Uterus (tissue), 4 donors: ENCODE measurements around the gene KLHDC7A. TPM values are rescaled to one million over a fixed set of nuclear protein-coding genes. Genes with fewer than 3 reads are reported as not detected.

Experiments used
- DNase-seq, 2 donors: peaks; one replicate each; pipeline ENCODE4 v3.0.0-alpha.2; 2019 to 2020
- H3K27ac ChIP-seq, 2 donors: fragments of 200-600 bp; sonication (generic); 1 replicate in 1 of 2; 2 replicates in 1 of 2; pipeline ENCODE4 v1.5.1; 2016 to 2018
- H3K27me3 ChIP-seq, 2 donors: fragments of 200-600 bp; sonication (generic); one replicate each; pipeline ENCODE4 v1.5.1; 2018 to 2019; ENCODE audit warnings: control low read depth in 1 of 2
- H3K36me3 ChIP-seq, 2 donors: fragments of 200-600 bp; sonication (generic); one replicate each; pipeline ENCODE4 v1.5.1; 2019; ENCODE audit warnings: control low read depth in 1 of 2
- H3K4me1 ChIP-seq, 2 donors: fragments of 200-600 bp; sonication (generic); one replicate each; pipeline ENCODE4 v1.5.1; 2018 to 2019; ENCODE audit warnings: control low read depth in 1 of 2
- H3K4me3 ChIP-seq, 2 donors: fragments of 200-600 bp; sonication (generic); 1 replicate in 1 of 2; 2 replicates in 1 of 2; pipeline ENCODE4 v1.5.1; 2018 to 2019; ENCODE audit warnings: mild to moderate bottlenecking in 1 of 2
- H3K9me3 ChIP-seq, 2 donors: fragments of 200-600 bp; sonication (generic); one replicate each; pipeline ENCODE4 v1.5.1; 2019; ENCODE audit warnings: control low read depth in 1 of 2
- CTCF ChIP-seq, 4 experiments: fragments of 200-600 bp in 2 of 4; fragments of 450-650 bp in 2 of 4; sonication (generic) in 2 of 4; IDR thresholded peaks; one replicate each; pipeline ENCODE4 v1.5.1; 2016 to 2019; ENCODE audit warnings: antibody characterized with exemption in 4 of 4, mild to moderate bottlenecking in 2 of 4, moderate library complexity in 1 of 4
- POLR2A ChIP-seq, 2 donors: fragments of 450-650 bp; IDR thresholded peaks; one replicate each; pipeline ENCODE4 v1.6.1; 2016; ENCODE audit warnings: antibody characterized with exemption in 2 of 2, mild to moderate bottlenecking in 1 of 2, moderate library complexity in 1 of 2
- intact Hi-C: fragments of 100-400 bp; cut with DNase I; formaldehyde crosslinking; loops from one replicate; pipeline ENCODE4 v1.15.1; 2023; ENCODE audit warnings: low total_unique reads
- small RNA-seq: library from RNA; depleted of rRNA; stranded (forward); fragments of <200 nt; gene quantifications from one replicate; pipeline ENCODE3, GENCODE V24; 2016
- total RNA-seq, 4 donors: library from RNA; depleted of rRNA in 3 of 4; stranded (reverse); fragments of >200 nt in 3 of 4; gene quantifications; one replicate each; pipeline versions ENCODE4 v1.1.0 to v1.2.4, GENCODE V29; 2014 to 2023
- donor health status: DM: yes; HTN: yes; CAD: no.

Gene KLHDC7A
- total RNA-seq, 4 donors from 2014 or later, result under 0.01 to 1.4 TPM; not detected in 2

DNA sequence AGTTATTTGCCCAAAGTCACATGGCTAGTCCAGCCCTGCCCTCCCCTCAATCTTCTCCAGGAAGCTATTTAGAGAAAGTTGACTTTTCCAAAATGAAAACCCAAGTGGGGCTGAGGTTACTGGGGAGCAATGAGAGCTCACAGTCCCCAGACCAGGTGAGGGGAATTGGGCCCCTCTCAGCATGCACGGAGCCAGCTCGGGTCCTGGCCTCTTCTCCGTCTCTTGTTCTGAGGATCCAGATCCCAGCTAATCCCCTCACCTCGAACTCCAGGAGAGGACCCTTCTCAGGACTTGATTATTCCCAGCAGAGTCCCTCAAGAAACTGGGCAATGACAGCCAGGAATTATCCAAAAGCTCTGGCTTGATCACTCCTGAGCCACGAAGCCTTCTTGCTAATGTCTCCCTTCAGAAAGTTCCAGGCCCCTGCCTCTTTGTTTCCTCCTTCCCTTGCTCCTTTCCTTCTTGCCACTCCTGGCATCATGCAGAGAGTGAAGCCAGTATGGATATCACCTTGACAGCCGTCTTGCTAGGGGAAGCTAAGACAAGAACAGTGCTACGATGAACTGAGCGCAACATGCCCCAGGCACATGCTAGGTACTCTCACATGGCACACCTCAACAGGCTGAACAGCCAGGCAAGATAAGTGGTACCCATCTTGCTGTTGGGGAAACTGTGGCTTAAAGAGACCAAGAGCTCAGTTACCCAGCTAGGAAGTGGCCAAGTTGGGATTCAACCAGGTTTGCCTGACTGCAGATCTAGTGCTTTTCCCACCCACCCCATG, 51.9 kb downstream of the KLHDC7A start:
- no peak for DNase-seq
- no peaks in the 10 kb centered on the region for H3K4me1 ChIP-seq
- H3K9me3 ChIP-seq, result no peaks in the 10 kb centered on the region
- no peaks in the 10 kb centered on the region for H3K36me3 ChIP-seq
- TF ChIP-seq CTCF (IDR thresholded peaks at IDR 0.05), result no peak
- no peak for TF ChIP-seq POLR2A (IDR thresholded peaks at IDR 0.05)
- intact Hi-C loops, result no loop called here
- H3K27me3 ChIP-seq, result no peaks in the 10 kb centered on the region
- no peak overlapping the region for H3K27ac ChIP-seq
- no peak overlapping the region for H3K4me3 ChIP-seq

DNA sequence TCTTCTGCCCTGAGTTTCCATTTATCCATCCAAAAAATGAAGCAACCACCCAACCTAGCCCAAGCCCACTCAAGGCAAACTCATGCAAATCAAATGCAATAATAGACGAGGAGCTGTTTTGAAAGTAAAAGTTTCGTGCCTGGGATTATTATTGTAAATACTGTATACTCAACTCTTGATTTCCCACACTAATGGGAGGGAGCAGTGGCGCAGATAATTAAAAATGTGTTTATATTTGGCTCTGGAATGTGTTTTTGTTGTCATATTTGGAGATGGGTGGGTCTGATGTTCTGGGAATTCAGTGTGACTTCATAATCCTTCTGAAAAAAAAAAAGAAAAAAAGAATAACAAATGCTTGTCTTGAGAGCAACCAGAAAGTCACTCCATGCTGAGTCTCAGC, 52.5 kb downstream of the KLHDC7A start:
- Histone ChIP-seq H3K27ac (no peak overlapping the region), H3K9me3 (no peaks in the 10 kb centered on the region), H3K36me3 (no peaks in the 10 kb centered on the region), H3K4me3 (no peak overlapping the region), H3K27me3 (no peaks in the 10 kb centered on the region), H3K4me1 (no peaks in the 10 kb centered on the region)
- DNase-seq, result no peak
- intact Hi-C loops, result no loop called here
- no peak for TF ChIP-seq POLR2A (IDR thresholded peaks at IDR 0.05)
- no peak for TF ChIP-seq CTCF (IDR thresholded peaks at IDR 0.05)

GRCh38 chr1:18534810-18535205, 54.1 kb downstream of the KLHDC7A start:
- no peak for TF ChIP-seq POLR2A (IDR thresholded peaks at IDR 0.05)
- TF ChIP-seq CTCF (IDR thresholded peaks at IDR 0.05), result no peak
- Histone ChIP-seq H3K4me1 (no peaks in the 10 kb centered on the region), H3K36me3 (no peaks in the 10 kb centered on the region), H3K27ac (no peak overlapping the region), H3K27me3 (no peaks in the 10 kb centered on the region), H3K4me3 (no peak overlapping the region), H3K9me3 (no peaks in the 10 kb centered on the region)
- intact Hi-C loops, result no loop called here
- no peak for DNase-seq

Small RNA genes lying within 50 kb of the gene (small RNA-seq; reads per million reads assigned to genes)
- not detected for gene DYNLL1P3

Other genes starting within 250 kb of the KLHDC7A start
- gene PAX7, start 149.9 kb downstream of the KLHDC7A start, total RNA-seq, result not detected